K562 (cell line): ENCODE data around the gene GARIN5B. TPM values are rescaled to one million over a fixed set of nuclear protein-coding genes. Genes with fewer than 3 reads are reported as not detected.

Experiments
- ARID2 ChIP-seq: fragments of 450-650 bp; IDR thresholded peaks from 2 replicates; pipeline ENCODE4 v1.6.1; 2017; ENCODE audit warnings: antibody characterized with exemption, mild to moderate bottlenecking
- BACH1 ChIP-seq: fragments of 200-800 bp; sonication (Bioruptor generic); IDR thresholded peaks from 2 replicates; pipeline ENCODE4 v1.6.1; 2016; ENCODE audit warnings: missing genetic modification characterization, missing compliant biosample characterization
- HMG20A ChIP-seq: fragments of 450-650 bp; formaldehyde crosslinking; conservative IDR thresholded peaks from 2 replicates; pipeline ENCODE4 v1.4.0; 2020; ENCODE audit warnings: mild to moderate bottlenecking, mixed read lengths
- KLF6 ChIP-seq: fragments of 250-450 bp; sonication (Bioruptor Pico); IDR thresholded peaks from 2 replicates; pipeline ENCODE4 v1.4.0; 2020; ENCODE audit warnings: mild to moderate bottlenecking, moderate library complexity, borderline replicate concordance
- MXD1 ChIP-seq: fragments of 250-450 bp; sonication (Bioruptor Pico); IDR thresholded peaks from 2 replicates; pipeline ENCODE4 v1.8.0; 2021; ENCODE audit warnings: borderline replicate concordance, mild to moderate bottlenecking, moderate library complexity; ENCODE audit not compliant: poor library complexity, severe bottlenecking
- NBN ChIP-seq: fragments of 450-650 bp; IDR thresholded peaks from 2 replicates; pipeline ENCODE4 v1.6.1; 2016; ENCODE audit warnings: low read depth, mild to moderate bottlenecking
- NELFE ChIP-seq: IDR thresholded peaks from 2 replicates; pipeline ENCODE4 v1.6.1; 2011; ENCODE audit warnings: mild to moderate bottlenecking; ENCODE audit not compliant: insufficient read depth, insufficient read length
- NEUROD1 ChIP-seq: fragments of 150-350 bp; IDR thresholded peaks from 2 replicates; pipeline ENCODE4 v1.6.1; 2014; ENCODE audit warnings: borderline replicate concordance, low read length, low read depth; ENCODE audit not compliant: partially characterized antibody
- NFIX ChIP-seq: fragments of 250-450 bp; sonication (Bioruptor Pico); IDR thresholded peaks from 2 replicates; pipeline ENCODE4 v1.4.0; 2020; ENCODE audit warnings: low read depth, mild to moderate bottlenecking, moderate library complexity
- NONO ChIP-seq, 2 experiments: fragments of 200-400 bp in 1 of 2; fragments of 450-650 bp in 1 of 2; formaldehyde crosslinking in 1 of 2; IDR thresholded peaks; 2 replicates each; pipeline ENCODE4 v1.6.1; 2017; ENCODE audit warnings: low read depth in 2 of 2, mild to moderate bottlenecking in 2 of 2, moderate library complexity in 2 of 2, low read length in 1 of 2
- NR2C2 ChIP-seq, 2 experiments: fragments of 200-800 bp in 1 of 2; sonication (Bioruptor generic) in 1 of 2; sonication (generic) in 1 of 2; formaldehyde crosslinking in 1 of 2; IDR thresholded peaks; 2 replicates each; pipeline versions ENCODE4 v1.6.1 to v1.8.0; 2016 to 2022; ENCODE audit warnings: mild to moderate bottlenecking in 1 of 2, missing compliant biosample characterization in 1 of 2, missing genetic modification characterization in 1 of 2, missing genetic modification reagents in 1 of 2
- PML ChIP-seq: IDR thresholded peaks from 2 replicates; pipeline ENCODE4 v1.6.1; 2012; ENCODE audit warnings: low read length, inconsistent platforms
- RBM25 ChIP-seq: fragments of 200-400 bp; formaldehyde crosslinking; IDR thresholded peaks from 2 replicates; pipeline ENCODE4 v1.6.1; 2018; ENCODE audit warnings: low read length, low read depth, moderate library complexity; ENCODE audit not compliant: severe bottlenecking
- RBM39 ChIP-seq: fragments of 200-400 bp; formaldehyde crosslinking; optimal IDR thresholded peaks from 2 replicates; pipeline ENCODE3; 2018; ENCODE audit warnings: low read depth, low read length
- SNIP1 ChIP-seq: fragments of 450-650 bp; IDR thresholded peaks from 2 replicates; pipeline ENCODE4 v1.7.1; 2017; ENCODE audit warnings: low read depth, mild to moderate bottlenecking
- WHSC1 ChIP-seq: IDR thresholded peaks from one replicate; pipeline ENCODE4 v1.6.1; 2012; ENCODE audit warnings: low read length, control low read depth, inconsistent platforms
- ZHX1 ChIP-seq: fragments of 150-350 bp; conservative IDR thresholded peaks from 2 replicates; pipeline ENCODE4 v1.6.1; 2014; ENCODE audit warnings: low read length
- ZNF12 ChIP-seq: sonication (generic); formaldehyde crosslinking; IDR thresholded peaks from 2 replicates; pipeline ENCODE4 v1.4.0; 2020; ENCODE audit warnings: mild to moderate bottlenecking, missing genetic modification reagents
- ZNF133 ChIP-seq: fragments of 250-450 bp; sonication (Bioruptor Pico); IDR thresholded peaks from 2 replicates; pipeline ENCODE4 v1.4.0; 2020; ENCODE audit warnings: mild to moderate bottlenecking
- ZNF165 ChIP-seq: fragments of 250-450 bp; sonication (Bioruptor Pico); IDR thresholded peaks from 2 replicates; pipeline ENCODE4 v1.4.0; 2020; ENCODE audit warnings: borderline replicate concordance
- ZNF212 ChIP-seq: fragments of 450-650 bp; formaldehyde crosslinking; IDR thresholded peaks from 2 replicates; pipeline ENCODE4 v1.4.0; 2020; ENCODE audit warnings: mild to moderate bottlenecking
- ZNF436 ChIP-seq: fragments of 250-450, 450-650 bp; sonication (Bioruptor Pico); formaldehyde crosslinking; IDR thresholded peaks from 2 replicates; pipeline ENCODE4 v1.7.0; 2020; ENCODE audit warnings: mild to moderate bottlenecking
- ZNF551 ChIP-seq: fragments of 250-450 bp; sonication (Bioruptor Pico); IDR thresholded peaks from 2 replicates; pipeline ENCODE4 v1.5.0; 2021; ENCODE audit warnings: mild to moderate bottlenecking, moderate library complexity
- ZNF695 ChIP-seq: fragments of 450-650 bp; formaldehyde crosslinking; IDR thresholded peaks from 2 replicates; pipeline ENCODE4 v1.4.0; 2020; ENCODE audit warnings: mild to moderate bottlenecking, moderate library complexity
- polyA plus RNA-seq, 8 experiments: library from polyadenylated mRNA; depleted of rRNA in 4 of 8; stranded (reverse) in 5 of 8; unstranded in 3 of 8; fragments of >200 nt; fragmentation: Nextera tagmentation in 2 of 8; fragmentation: Illumina TruSeq in 1 of 8; extraction: Ambion mirVana in 2 of 8; extraction: Trizol in 1 of 8; gene quantifications; 2 replicates each; pipeline versions ENCODE4 v1.2.1 to v1.2.3, GENCODE V29; 2011 to 2014; ENCODE audit warnings: inconsistent platforms in 1 of 8, missing spikeins in 1 of 8
- total RNA-seq, 7 experiments: library from RNA; depleted of rRNA in 6 of 7; stranded (reverse); fragments of >200 nt in 6 of 7; fragmentation: Illumina TruSeq in 2 of 7; extraction: Trizol in 2 of 7; gene quantifications; 2 replicates each; pipeline versions ENCODE4 v1.2.1 to v1.2.3, GENCODE V29; 2011 to 2021; ENCODE audit warnings: low replicate concordance in 1 of 7
- TF ChIP-seq, protein P1 (sequence below): fragments of 450-650 bp; formaldehyde crosslinking; IDR thresholded peaks from 2 replicates; pipeline ENCODE4 v1.4.0; 2022; ENCODE audit warnings: missing genetic modification characterization

Gene GARIN5B
- total and polyA plus RNA-seq, 9 of the 15 experiments (the other 6 are each of a cell fraction or from before 2014, with no cell fraction given), result not detected

DNA sequence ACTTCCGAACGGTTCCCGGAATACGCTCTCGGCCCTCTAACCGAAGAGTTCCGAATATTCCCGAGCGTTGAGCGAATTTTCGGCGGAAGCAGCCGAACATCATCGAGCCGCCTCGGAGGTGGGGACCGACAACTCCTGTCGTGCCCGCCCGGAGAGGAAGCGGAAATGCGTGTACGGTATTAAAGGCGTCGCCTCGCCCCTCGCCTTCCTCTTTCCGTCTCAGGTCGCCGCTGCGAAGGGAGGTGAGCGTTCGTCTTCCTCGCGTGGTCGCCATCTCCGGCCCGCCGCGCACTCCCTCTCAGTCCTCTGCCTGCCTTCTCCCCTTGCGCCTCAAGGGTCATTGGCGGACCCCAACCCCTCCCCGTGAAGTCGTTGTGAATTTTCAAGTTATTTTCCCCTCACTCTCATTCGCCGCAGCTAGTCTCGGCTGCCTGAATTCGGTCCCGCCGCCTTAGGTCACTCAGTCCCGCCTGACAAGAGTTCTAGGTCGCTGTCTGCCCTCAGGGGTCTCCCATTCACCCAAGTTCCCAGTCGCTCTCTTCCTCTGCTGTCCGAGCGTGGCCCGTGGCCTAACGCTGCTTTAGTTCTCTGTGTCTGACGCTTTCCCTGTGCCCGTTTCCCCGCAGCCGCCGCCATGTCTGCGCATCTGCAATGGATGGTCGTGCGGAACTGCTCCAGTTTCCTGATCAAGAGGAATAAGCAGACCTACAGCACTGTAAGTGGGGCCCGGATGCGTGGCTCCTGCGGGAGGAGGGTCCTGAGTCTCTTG, 22.8 kb upstream of the GARIN5B start, which contains the start of gene RPL28 (continued):
- TF ChIP-seq ZHX1 (no peak), WHSC1 (no peak), KLF6 (CRISPR knock-in tag) (no peak), NEUROD1 (peak; percentile 75), NBN (no peak), ZNF212 (CRISPR knock-in tag) (0 out of 2 replicates have a peak, but pooled peaks have one; percentile 68), ZNF133 (no peak), ZNF165 (CRISPR knock-in tag) (no peak), BACH1 (tag) (no peak), MXD1 (CRISPR knock-in tag) (no peak), ZNF695 (no peak), HMG20A (CRISPR knock-in tag) (no peak), NONO (IDR thresholded peaks at IDR 0.05; ENCODE audit: low read depth in 2 of 2, low read length in 1 of 2) (peak in 1 of 2 experiments; percentile 81; a peak in 2 of 4 replicates), ZNF551 (CRISPR knock-in tag) (no peak), ARID2 (0 out of 2 replicates have a peak, but pooled peaks have one; percentile 12), RBM39 (no peak), NFIX (no peak), NR2C2 (CRISPR knock-in tag; IDR thresholded peaks at IDR 0.05) (peak; percentile 39; the same call in 1 of the 2 replicates), NR2C2 (tag; IDR thresholded peaks at IDR 0.05) (peak; percentile 21; the same call in 1 of the 2 replicates), ZNF436 (CRISPR knock-in tag) (no peak), RBM25 (no peak), SNIP1 (no peak), ZNF12 (CRISPR knock-in tag) (peak; percentile 58; the same call in 1 of the 2 replicates), NELFE (peak; percentile 65), PML (peak; percentile 80)
- TF ChIP-seq, protein P1, sequence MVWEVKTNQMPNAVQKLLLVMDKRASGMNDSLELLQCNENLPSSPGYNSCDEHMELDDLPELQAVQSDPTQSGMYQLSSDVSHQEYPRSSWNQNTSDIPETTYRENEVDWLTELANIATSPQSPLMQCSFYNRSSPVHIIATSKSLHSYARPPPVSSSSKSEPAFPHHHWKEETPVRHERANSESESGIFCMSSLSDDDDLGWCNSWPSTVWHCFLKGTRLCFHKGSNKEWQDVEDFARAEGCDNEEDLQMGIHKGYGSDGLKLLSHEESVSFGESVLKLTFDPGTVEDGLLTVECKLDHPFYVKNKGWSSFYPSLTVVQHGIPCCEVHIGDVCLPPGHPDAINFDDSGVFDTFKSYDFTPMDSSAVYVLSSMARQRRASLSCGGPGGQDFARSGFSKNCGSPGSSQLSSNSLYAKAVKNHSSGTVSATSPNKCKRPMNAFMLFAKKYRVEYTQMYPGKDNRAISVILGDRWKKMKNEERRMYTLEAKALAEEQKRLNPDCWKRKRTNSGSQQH (CRISPR knock-in tag), result peak; percentile 57; the same call in 1 of the 2 replicates
